Measurements from ENCODE around the gene TIMM23.
"Not testable (repeated sequence)": the region's sequence is repeated elsewhere in the genome, so short reads cannot be mapped to it uniquely, and the experiment has no call there.

The TIMM23 gene

DNA sequence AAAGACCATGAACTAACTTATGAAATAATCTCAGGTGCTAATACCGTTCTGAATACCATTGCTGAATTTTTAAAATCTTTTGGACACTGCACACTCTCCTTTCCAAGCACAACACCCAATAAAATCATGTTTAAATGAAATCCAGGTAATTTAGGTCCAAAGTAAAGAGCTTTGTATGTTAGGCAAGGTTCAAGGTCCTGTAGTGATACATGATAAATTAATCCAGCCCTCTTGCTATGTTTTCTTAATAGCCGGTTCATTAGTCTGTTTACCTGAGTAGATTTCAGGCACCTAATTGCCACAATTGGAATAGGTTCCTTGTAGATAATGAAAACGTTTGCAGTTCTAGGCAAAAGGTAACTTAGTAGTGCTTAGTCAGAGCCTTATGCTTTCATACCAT, 13.3 kb downstream of the TIMM23 start:
- H3K9me3 ChIP-seq (ENCODE audit: control insufficient read depth, low read length); H3K4me3 ChIP-seq (ENCODE audit: insufficient read depth, low read depth, low read length); H3K4me1 ChIP-seq (ENCODE audit: control insufficient read depth, insufficient read depth, low read length); H3K36me3 ChIP-seq (ENCODE audit: control insufficient read depth, insufficient read depth, low read length); H3K27ac ChIP-seq (ENCODE audit: insufficient read depth, low read depth, low read length, poor library complexity, severe bottlenecking); H3K27me3 ChIP-seq (ENCODE audit: control insufficient read depth, insufficient read depth, low read length, poor library complexity, severe bottlenecking): not testable (repeated sequence)
- 89 to 98% methylated on average over 2 of the region's 3 CpGs for WGBS, 2 experiments

DNA sequence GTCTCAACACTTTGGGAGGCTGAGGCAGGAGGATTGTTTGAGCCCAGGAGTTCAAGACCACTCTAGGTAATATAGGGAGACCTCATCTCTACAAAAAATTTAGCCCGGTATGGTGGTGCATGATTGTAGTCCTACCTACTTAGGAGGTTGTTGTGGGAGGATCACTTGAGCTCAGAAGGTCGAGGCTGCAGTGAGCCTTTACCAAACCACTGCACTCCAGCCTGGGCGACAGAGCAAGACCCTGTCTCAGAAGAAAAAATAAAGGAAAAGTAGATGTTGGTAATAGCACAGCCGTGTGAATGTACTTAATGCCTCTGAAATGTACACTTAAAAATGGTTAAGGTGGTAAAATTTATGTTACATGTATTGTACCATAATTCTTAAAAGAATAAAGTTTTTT, 25.3 kb downstream of the TIMM23 start:
- no peaks in the 10 kb centered on the region for H3K27me3 ChIP-seq (ENCODE audit: control insufficient read depth, insufficient read depth, low read length, poor library complexity, severe bottlenecking)
- WGBS, 2 experiments: 87 to 91% methylated on average over 4 of the region's 4 CpGs
- no peak overlapping the region for H3K4me3 ChIP-seq (ENCODE audit: insufficient read depth, low read depth, low read length)
- no peaks in the 10 kb centered on the region for H3K4me1 ChIP-seq (ENCODE audit: control insufficient read depth, insufficient read depth, low read length)
- no peaks in the 10 kb centered on the region for H3K9me3 ChIP-seq (ENCODE audit: control insufficient read depth, low read length)
- H3K36me3 ChIP-seq (ENCODE audit: control insufficient read depth, insufficient read depth, low read length): peaks cover 17% of the 10 kb centered on the region
- no peak overlapping the region for H3K27ac ChIP-seq (ENCODE audit: insufficient read depth, low read depth, low read length, poor library complexity, severe bottlenecking)

DNA sequence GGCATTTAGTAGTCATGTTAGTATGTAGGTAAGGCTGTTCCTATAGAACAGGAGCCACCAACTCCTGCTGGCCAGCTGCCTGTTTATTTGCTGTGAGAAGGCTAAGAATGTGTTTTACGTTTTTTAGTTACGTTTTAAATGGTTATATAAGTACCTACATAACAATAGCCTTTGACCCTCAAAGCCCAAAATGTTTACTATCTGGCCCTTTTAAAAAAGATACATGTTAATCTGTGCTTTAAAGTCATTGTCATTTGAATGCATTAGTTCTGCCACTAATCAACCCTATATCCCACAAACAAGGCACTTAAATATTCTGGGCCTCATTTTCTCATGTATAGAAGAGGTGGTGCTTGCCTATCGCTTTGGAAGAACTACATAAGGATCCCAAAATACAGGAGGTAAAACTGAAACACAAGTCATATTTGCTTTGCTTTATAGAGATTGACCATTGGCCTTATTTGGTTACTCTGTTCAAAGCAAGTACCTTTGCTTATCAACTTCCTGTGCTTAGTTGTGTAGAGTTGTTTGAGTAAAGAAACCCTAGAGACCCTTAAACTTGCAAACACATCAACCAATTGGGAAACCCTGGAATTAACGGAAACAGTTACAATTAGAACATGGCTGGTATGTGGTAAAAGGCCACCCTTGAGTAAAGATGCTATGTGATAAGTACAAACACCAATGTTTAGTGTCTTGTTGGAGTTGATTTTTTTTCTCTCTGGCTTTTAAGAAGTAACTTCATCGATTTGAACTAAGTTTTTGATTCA, 25.9 kb downstream of the TIMM23 start:
- Histone ChIP-seq H3K4me1 (ENCODE audit: control insufficient read depth, insufficient read depth, low read length) (no peaks in the 10 kb centered on the region), H3K4me3 (ENCODE audit: insufficient read depth, low read depth, low read length) (no peak overlapping the region), H3K27ac (ENCODE audit: insufficient read depth, low read depth, low read length, poor library complexity, severe bottlenecking) (no peak overlapping the region), H3K36me3 (ENCODE audit: control insufficient read depth, insufficient read depth, low read length) (peaks cover 24% of the 10 kb centered on the region), H3K27me3 (ENCODE audit: control insufficient read depth, insufficient read depth, low read length, poor library complexity, severe bottlenecking) (no peaks in the 10 kb centered on the region), H3K9me3 (ENCODE audit: control insufficient read depth, low read length) (no peaks in the 10 kb centered on the region)
- 94 to 96% methylated on average over 3 of the region's 5 CpGs for WGBS, 2 experiments

DNA sequence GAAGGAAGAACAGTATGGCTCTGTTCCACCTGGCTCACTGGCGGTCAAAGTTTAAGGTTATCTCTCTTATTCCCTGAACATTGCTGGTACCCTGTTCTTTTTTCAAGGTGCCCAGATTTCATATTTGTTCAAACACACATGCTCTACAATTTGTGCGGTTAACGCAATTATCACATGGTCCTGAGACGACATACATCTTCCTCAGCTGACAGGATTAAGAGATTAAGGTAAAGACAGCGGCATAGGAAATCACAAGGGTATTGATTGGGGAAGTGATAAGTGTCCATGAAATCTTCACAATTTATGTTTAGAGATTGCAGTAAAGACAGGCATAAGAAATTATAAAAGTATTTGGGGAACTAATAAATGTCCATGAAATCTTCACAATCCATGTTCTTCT, 27.7 kb downstream of the TIMM23 start:
- peaks cover 33% of the 10 kb centered on the region for H3K36me3 ChIP-seq (ENCODE audit: control insufficient read depth, insufficient read depth, low read length)
- WGBS, 2 experiments: 92 to 98% methylated on average over 5 of the region's 5 CpGs

DNA sequence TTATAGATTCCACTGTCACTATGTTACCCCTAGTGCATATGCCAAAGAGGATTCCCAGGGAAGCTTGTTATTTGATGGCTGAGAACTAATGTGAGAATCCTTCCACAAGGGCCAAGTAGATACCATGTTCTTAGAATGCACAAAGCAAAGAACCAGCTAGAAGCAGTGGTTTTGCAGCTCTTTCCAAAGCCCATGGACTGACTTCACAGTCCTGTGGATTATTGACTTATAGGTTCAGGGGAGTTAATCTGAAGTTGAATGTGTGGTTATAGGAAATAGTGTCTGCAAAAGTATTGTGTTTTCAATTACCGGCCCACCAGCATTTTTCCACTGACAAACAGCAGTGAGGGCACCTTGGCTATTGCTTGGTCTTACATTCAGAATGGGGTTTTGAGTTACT, 28.2 kb downstream of the TIMM23 start:
- Histone ChIP-seq H3K9me3 (ENCODE audit: control insufficient read depth, low read length) (no peaks in the 10 kb centered on the region), H3K27ac (ENCODE audit: insufficient read depth, low read depth, low read length, poor library complexity, severe bottlenecking) (no peak overlapping the region), H3K36me3 (ENCODE audit: control insufficient read depth, insufficient read depth, low read length) (peaks cover 37% of the 10 kb centered on the region), H3K4me3 (ENCODE audit: insufficient read depth, low read depth, low read length) (no peak overlapping the region), H3K4me1 (ENCODE audit: control insufficient read depth, insufficient read depth, low read length) (no peaks in the 10 kb centered on the region), H3K27me3 (ENCODE audit: control insufficient read depth, insufficient read depth, low read length, poor library complexity, severe bottlenecking) (no peaks in the 10 kb centered on the region)
- 90 to 100% methylated on average over 1 of the region's 1 CpG for WGBS, 2 experiments

More for the DNA sequence above, 27.7 kb downstream of the TIMM23 start:
- not testable (repeated sequence) for H3K27ac ChIP-seq (ENCODE audit: insufficient read depth, low read depth, low read length, poor library complexity, severe bottlenecking); H3K4me1 ChIP-seq (ENCODE audit: control insufficient read depth, insufficient read depth, low read length); H3K4me3 ChIP-seq (ENCODE audit: insufficient read depth, low read depth, low read length); H3K9me3 ChIP-seq (ENCODE audit: control insufficient read depth, low read length); H3K27me3 ChIP-seq (ENCODE audit: control insufficient read depth, insufficient read depth, low read length, poor library complexity, severe bottlenecking)

DNA sequence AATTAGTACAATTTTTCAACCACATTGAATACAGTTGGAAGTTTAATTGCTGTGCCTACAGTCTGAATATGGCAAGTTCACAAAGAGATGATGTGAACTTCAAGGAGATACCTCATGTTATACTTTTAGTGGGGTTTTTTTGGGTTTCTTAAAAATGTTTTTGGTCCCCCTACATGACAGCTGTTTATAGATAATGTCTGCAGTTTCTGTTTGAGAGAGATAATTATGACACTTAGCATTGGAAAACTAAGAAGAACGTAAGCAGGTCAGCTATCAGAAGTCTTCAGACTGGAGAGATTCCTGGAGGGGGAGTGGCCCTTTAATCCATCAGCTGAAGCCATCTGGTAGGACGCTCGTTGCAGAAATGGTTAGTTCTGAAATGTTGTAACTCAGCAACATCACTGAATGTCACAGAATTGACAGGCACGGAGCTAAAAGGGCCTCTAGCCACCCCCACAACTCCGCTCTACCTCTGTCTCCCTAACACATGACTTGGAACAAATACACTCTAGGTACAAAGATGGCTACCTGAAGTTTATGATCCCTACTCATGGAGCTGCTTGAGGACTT, 29.0 kb downstream of the TIMM23 start:
- Histone ChIP-seq H3K4me3 (ENCODE audit: insufficient read depth, low read depth, low read length) (no peak overlapping the region), H3K27ac (ENCODE audit: insufficient read depth, low read depth, low read length, poor library complexity, severe bottlenecking) (no peak overlapping the region), H3K36me3 (ENCODE audit: control insufficient read depth, insufficient read depth, low read length) (peaks cover 37% of the 10 kb centered on the region), H3K4me1 (ENCODE audit: control insufficient read depth, insufficient read depth, low read length) (no peaks in the 10 kb centered on the region), H3K9me3 (ENCODE audit: control insufficient read depth, low read length) (no peaks in the 10 kb centered on the region), H3K27me3 (ENCODE audit: control insufficient read depth, insufficient read depth, low read length, poor library complexity, severe bottlenecking) (no peaks in the 10 kb centered on the region)
- 93 to 98% methylated on average over 5 of the region's 5 CpGs for WGBS, 2 experiments

DNA sequence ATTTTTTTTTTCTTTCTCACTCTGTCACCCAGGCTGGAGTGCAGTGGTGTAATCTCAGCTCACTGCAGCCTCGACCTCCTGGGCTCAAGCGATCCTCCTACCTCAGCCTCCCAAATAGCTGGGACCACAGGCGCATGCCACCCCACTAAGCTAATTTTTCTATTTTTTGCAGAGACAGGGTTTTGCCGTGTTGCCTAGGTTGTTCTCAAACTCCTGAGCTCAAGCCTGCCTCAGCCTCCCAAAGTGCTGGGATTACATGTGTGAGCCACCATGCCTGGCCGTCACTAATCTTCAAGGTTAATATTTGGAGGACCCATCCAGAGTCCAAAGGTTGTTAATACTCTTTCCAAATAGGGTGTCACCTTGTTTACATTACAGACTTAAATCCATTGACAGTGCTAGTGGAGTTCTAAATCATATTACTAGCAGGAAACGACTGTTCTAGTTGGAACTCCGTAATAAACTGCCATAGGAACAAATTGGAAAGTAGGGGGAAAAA, 29.9 kb downstream of the TIMM23 start:
- not testable (repeated sequence) for H3K9me3 ChIP-seq (ENCODE audit: control insufficient read depth, low read length); H3K4me1 ChIP-seq (ENCODE audit: control insufficient read depth, insufficient read depth, low read length); H3K4me3 ChIP-seq (ENCODE audit: insufficient read depth, low read depth, low read length); H3K27me3 ChIP-seq (ENCODE audit: control insufficient read depth, insufficient read depth, low read length, poor library complexity, severe bottlenecking); H3K27ac ChIP-seq (ENCODE audit: insufficient read depth, low read depth, low read length, poor library complexity, severe bottlenecking)
- 93% methylated on average over 7 of the region's 7 CpGs for WGBS, 2 experiments
- H3K36me3 ChIP-seq (ENCODE audit: control insufficient read depth, insufficient read depth, low read length): peaks cover 40% of the 10 kb centered on the region

DNA sequence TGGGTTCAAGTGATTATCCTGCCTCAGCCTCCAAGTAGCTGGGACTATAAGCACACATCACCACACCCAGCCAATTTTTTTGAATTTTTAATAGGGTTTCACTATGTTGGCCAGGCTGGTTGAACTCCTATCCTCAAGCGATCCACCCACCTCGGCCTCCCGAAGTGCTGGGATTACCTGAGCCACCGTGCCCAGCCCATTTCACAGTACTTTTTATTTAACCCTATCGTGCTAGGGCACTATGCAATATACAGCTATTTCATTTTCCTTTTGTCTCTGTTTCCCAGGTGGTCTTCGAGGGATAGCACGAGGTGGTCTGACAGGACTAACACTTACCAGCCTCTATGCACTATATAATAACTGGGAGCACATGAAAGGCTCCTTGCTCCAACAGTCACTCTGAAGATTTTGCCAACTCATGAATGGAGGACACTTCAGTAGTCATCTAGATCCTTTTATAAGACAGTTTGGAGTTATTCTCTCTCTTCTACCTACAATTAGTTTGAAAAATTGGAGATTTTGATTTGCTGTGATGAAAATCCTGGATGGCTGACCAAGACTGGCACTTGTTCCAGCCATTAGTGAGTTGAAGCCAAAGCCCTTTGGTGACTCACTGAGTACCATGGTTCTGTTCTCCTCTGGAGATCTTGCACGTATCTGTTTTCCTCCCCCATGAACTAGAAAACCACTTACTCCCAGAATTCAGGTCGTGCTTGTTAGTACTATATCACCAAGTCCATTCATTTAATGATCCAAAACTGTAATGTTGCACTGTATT, 30.8 kb downstream of the TIMM23 start:
- peaks cover 36% of the 10 kb centered on the region for H3K36me3 ChIP-seq (ENCODE audit: control insufficient read depth, insufficient read depth, low read length)
- H3K4me1 ChIP-seq (ENCODE audit: control insufficient read depth, insufficient read depth, low read length): no peaks in the 10 kb centered on the region
- 93 to 95% methylated on average over 9 of the region's 9 CpGs for WGBS, 2 experiments
- H3K9me3 ChIP-seq (ENCODE audit: control insufficient read depth, low read length): no peaks in the 10 kb centered on the region
- no peaks in the 10 kb centered on the region for H3K27me3 ChIP-seq (ENCODE audit: control insufficient read depth, insufficient read depth, low read length, poor library complexity, severe bottlenecking)
- H3K4me3 ChIP-seq (ENCODE audit: insufficient read depth, low read depth, low read length): no peak overlapping the region
- H3K27ac ChIP-seq (ENCODE audit: insufficient read depth, low read depth, low read length, poor library complexity, severe bottlenecking): no peak overlapping the region

DNA sequence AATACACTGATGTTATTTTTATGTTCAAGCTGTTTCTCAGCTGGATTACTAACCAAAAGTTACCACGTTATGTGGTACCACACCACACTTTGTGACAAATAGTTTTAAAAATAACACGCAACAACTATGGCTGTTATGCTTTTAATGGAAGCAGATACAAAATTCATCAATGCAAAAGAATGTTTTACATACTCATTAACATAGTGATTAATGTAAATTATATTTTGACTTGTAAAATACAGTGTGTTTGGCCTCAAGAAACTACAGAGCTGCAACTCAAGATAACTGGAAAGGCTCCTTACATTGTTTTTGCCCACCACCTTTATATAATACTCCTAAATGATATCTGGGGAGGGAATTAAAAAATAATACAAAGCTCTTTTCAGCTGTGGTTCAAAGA, 32.7 kb downstream of the TIMM23 start:
- H3K9me3 ChIP-seq (ENCODE audit: control insufficient read depth, low read length): no peaks in the 10 kb centered on the region
- H3K4me1 ChIP-seq (ENCODE audit: control insufficient read depth, insufficient read depth, low read length): no peaks in the 10 kb centered on the region
- peaks cover 36% of the 10 kb centered on the region for H3K36me3 ChIP-seq (ENCODE audit: control insufficient read depth, insufficient read depth, low read length)
- no peaks in the 10 kb centered on the region for H3K27me3 ChIP-seq (ENCODE audit: control insufficient read depth, insufficient read depth, low read length, poor library complexity, severe bottlenecking)
- 86 to 93% methylated on average over 2 of the region's 2 CpGs for WGBS, 2 experiments
- H3K27ac ChIP-seq (ENCODE audit: insufficient read depth, low read depth, low read length, poor library complexity, severe bottlenecking): no peak overlapping the region
- H3K4me3 ChIP-seq (ENCODE audit: insufficient read depth, low read depth, low read length): no peak overlapping the region

DNA sequence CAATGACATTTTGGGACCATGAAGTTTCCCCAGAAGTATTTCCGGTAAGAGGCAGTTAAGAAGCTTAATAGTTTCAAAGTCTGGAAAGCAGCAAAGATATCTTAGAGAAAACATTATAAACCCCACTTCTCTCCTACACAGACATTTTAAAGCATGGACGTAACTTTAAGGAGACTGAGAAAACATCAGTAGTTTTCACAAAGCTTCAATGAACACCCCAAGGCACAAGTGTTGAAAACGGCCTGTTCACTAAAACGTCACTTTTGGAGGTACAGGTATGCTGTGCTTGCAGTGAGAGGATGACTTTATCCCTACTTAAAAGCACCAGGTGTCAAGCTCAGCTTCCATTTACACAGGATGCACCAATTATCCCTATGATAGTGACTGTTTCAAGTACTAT, 33.1 kb downstream of the TIMM23 start:
- Histone ChIP-seq H3K4me1 (ENCODE audit: control insufficient read depth, insufficient read depth, low read length) (no peaks in the 10 kb centered on the region), H3K27me3 (ENCODE audit: control insufficient read depth, insufficient read depth, low read length, poor library complexity, severe bottlenecking) (no peaks in the 10 kb centered on the region), H3K27ac (ENCODE audit: insufficient read depth, low read depth, low read length, poor library complexity, severe bottlenecking) (peak overlapping the region; percentile 26), H3K4me3 (ENCODE audit: insufficient read depth, low read depth, low read length) (no peak overlapping the region), H3K9me3 (ENCODE audit: control insufficient read depth, low read length) (no peaks in the 10 kb centered on the region), H3K36me3 (ENCODE audit: control insufficient read depth, insufficient read depth, low read length) (peaks cover 40% of the 10 kb centered on the region)
- WGBS, 2 experiments: 88 to 95% methylated on average over 4 of the region's 4 CpGs
